ENCODE measurements around the gene MYZAP. TPM values are rescaled to one million over a fixed set of nuclear protein-coding genes. Genes with fewer than 3 reads are reported as not detected.

The MYZAP gene
- total RNA-seq, 1 donor, result under 0.01 TPM

GRCh38 chr15:57734860-57735259, 143.2 kb downstream of the MYZAP start:
- H3K79me2 ChIP-seq (ENCODE audit: insufficient read depth, low read length), result no peaks in the 10 kb centered on the region
- H3K27me3 ChIP-seq (ENCODE audit: insufficient read depth, low read length), result no peaks in the 10 kb centered on the region
- H3K4me1 ChIP-seq (ENCODE audit: insufficient read depth, low read length), result peaks cover 4% of the 10 kb centered on the region
- H3K27ac ChIP-seq (ENCODE audit: low read depth, low read length), result no peak overlapping the region
- no peak overlapping the region for H3K4me2 ChIP-seq (ENCODE audit: insufficient read depth, low read length)
- no peaks in the 10 kb centered on the region for H3K36me3 ChIP-seq (ENCODE audit: insufficient read depth, low read length)
- DNase-seq (ENCODE audit: insufficient read length, low spot score, missing footprints), result no peak
- no peak overlapping the region for H3K4me3 ChIP-seq (ENCODE audit: insufficient read depth, low read length)
- no peaks in the 10 kb centered on the region for H3K9me3 ChIP-seq (ENCODE audit: low read depth, low read length)
- TF ChIP-seq CTCF (IDR thresholded peaks at IDR 0.05; ENCODE audit: extremely low read depth, low read depth, low read length), result no peak
- no peak overlapping the region for H2AFZ ChIP-seq (ENCODE audit: low read length)
- H4K20me1 ChIP-seq (ENCODE audit: insufficient read depth, low read length), result no peaks in the 10 kb centered on the region

Other genes with a start within 250 kb of the MYZAP start
- 1.1 and 1.5 TPM in 2 replicates for gene CGNL1, start 215.4 kb upstream of the MYZAP start, total RNA-seq
- gene POLR2M, start 114.8 kb downstream of the MYZAP start, total RNA-seq, result 154 and 416 TPM in 2 replicates

Data from osteoblast (primary cell).